ENCODE results near the gene SPI1.

SPI1 gene

DNA sequence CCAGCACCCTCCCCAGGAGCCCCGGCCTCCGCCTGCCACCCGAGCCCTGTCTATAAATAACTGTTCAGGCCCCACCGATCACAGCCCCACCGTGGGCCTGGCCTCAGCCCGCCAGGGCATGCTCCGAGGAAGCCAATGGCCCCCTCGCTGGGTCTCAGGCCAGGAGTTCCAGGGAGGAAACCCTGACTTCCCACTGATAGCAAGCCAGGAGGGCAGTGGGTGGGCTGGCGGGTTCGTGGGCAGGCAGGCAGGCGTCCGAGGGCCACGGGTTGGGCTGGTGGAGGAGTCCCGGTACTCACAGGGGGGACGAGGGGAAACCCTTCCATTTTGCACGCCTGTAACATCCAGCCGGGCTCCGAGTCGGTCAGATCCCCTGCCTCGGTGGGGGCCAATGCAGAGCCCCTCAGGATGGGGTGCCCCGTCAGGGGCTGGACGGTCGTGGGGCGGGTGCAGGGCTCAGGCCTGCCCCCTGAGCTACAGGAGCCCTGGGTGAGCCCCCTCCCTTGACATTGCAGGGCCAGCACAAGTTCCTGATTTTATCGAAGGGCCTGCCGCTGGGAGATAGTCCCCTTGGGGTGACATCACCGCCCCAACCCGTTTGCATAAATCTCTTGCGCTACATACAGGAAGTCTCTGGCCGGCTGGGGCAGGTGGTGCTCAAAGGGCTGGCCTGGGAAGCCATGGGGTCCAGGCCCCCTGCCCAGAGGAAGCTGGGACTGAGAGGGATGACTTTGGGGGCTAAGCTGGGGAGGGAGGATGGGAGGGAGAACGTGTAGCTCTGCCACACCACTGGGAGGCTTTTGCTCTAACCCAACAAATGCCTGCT lies at the start of gene SPI1:
Gene SPI1, minus strand, starts transcription at position 538 of the 826 bp plus-strand sequence. Its CDS starts 194 bp downstream, at position 344.
- DNase-seq: no peak

DNA sequence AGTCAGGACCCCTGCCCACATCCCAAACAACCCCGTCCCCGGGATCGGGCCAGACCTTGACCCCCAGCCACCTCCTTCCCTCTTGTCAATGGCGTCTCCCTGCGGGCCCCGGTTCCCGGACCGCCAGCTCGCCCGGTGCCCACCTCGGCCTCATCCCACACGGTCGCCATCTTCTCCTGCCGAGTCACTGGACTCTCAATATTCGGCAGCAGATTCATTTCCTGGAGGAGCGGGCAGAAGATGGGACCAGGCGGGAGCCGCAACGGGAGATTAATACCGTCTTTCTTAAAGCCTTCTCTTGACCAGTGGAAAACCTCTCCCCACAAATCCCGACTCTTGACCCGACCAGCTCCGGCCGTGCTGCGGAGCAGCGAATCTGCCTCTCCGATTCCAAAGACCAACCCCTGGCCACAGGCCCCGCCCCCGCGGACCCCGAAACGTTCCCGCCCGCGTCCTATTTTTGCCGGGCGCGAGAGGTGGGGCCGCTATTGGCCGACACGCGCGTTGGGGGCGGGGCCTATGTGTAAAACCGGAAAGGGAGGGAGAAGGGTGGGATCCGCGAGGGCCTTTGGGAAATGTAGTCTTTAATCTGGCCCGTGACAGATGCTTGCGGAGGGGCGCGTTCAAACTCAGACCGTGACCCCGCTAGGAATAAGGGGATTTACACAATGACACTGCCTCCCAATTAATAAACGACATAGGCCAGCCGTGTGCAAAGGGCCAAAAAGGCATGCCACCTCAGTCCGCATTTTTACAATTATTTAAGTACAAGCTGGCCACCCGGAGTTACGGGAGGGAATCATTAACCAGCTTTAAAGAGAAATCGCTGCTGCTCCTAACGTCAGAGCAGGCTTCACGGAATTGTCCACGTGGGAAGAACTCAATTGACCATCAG lies 48.0 kb upstream of the SPI1 start, which contains the start of gene PSMC3:
Gene PSMC3, minus strand, starts transcription at position 378 of the 895 bp plus-strand sequence. Its CDS starts 160 bp downstream, at position 218.
- DNase-seq: peak; percentile 98

DNA sequence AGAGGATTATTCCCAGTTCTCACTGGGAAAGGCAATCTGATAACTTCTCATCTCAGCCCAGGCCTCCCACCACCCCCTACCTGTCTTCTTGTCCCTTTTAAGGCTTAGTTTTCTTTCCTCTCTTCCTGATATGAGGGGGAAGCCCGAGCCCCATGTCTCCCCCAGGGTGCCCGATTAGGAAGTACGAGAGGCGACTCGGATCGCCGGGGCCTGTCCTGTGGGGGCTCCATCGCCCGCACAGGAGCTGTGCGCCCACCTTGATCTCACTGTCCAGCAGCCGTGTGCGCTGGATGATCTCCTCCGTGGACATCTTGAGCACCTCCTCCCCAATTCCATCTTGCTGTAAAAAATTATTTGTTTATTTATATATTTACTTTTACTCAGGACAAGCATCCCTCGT lies 47.3 kb upstream of the SPI1 start:
- DNase-seq: no peak

GRCh38 chr11:47418454-47419259 lies 40.3 kb upstream of the SPI1 start:
- DNase-seq: no peak

GRCh38 chr11:47417712-47418111 lies 39.4 kb upstream of the SPI1 start:
- DNase-seq: no peak

- DNase-seq: peak; percentile 92
These were observed 37.7 kb upstream of the SPI1 start for GRCh38 chr11:47415949-47416472.

GRCh38 chr11:47415091-47415854 lies 36.9 kb upstream of the SPI1 start:
- DNase-seq: peak; percentile 32

- no peak for DNase-seq
These were observed 36.3 kb upstream of the SPI1 start for GRCh38 chr11:47414685-47415070.

DNA sequence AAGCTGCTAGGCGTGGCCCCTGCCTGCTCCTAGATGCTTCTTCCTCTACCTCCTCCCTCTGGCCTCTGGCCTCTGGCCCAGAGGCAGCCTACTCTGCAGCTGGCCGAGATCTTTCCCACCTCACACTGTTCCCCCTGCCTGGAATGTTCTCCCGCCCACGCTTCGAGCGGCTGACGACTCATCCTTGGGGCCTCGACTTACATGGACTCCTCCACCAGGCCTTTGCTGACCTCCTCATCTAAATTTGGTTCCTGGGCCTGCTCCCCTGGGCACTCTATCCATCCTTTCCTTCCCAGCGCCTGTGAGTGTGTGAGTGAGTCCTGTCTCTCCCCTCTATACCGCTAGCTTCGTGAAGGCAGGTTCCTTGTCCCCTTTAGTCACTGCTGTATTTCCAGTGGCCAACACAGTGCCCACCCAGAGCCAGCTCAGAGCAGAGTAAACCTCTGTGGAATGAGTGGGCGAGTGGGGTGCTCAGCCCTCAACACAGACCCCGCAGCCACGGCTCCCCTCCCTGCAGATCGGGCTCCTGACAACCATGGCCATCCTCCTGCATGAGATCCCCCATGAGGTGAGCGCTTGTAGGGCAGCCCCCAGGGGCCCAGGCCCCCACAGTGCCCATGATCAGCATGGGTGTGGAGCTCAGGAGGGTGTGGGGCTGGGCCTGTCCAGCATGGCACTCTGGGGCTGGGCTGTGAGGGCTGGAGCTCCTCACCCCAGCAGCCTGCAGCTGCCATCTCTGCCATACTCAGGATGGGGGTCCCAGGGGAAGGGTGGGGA lies 35.7 kb upstream of the SPI1 start:
- peak; percentile 27 for DNase-seq

GRCh38 chr11:47413351-47413750 lies 35.0 kb upstream of the SPI1 start:
- DNase-seq: no peak

DNA sequence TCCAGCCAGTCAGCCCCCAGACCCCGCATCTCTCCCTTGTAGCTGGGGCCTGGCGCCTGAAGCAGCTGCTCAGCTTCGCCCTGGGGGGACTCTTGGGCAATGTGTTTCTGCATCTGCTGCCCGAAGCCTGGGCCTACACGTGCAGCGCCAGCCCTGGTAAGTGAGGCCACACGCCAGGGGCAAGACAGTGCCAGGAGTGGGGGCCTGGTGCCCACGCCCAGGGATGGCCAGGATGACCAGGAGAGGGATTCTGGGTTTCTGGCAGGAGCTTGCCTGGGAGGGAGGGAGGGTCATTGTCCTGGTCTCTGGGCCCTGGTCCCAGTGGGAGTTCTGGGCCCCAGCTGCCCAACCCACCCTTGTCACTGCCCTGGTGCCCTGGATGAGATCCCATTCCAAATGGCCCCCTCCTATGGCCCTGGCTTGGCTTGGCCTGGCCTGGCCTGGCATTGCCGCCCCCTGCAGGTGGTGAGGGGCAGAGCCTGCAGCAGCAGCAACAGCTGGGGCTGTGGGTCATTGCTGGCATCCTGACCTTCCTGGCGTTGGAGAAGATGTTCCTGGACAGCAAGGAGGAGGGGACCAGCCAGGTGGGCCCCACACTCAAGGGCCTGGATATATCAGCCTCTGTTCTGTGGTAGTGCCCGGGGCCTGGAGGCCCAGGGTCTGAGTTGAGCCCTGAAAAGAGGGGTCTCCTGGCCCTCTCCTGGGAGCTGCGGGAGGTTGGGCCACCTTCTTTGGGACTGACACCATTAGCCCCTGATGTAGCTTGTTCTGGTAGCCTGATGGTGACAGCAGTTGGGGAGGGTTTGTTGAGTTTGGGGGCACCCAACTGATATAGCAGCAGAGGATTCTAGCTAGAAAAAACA lies 33.8 kb upstream of the SPI1 start:
- no peak for DNase-seq

DNA sequence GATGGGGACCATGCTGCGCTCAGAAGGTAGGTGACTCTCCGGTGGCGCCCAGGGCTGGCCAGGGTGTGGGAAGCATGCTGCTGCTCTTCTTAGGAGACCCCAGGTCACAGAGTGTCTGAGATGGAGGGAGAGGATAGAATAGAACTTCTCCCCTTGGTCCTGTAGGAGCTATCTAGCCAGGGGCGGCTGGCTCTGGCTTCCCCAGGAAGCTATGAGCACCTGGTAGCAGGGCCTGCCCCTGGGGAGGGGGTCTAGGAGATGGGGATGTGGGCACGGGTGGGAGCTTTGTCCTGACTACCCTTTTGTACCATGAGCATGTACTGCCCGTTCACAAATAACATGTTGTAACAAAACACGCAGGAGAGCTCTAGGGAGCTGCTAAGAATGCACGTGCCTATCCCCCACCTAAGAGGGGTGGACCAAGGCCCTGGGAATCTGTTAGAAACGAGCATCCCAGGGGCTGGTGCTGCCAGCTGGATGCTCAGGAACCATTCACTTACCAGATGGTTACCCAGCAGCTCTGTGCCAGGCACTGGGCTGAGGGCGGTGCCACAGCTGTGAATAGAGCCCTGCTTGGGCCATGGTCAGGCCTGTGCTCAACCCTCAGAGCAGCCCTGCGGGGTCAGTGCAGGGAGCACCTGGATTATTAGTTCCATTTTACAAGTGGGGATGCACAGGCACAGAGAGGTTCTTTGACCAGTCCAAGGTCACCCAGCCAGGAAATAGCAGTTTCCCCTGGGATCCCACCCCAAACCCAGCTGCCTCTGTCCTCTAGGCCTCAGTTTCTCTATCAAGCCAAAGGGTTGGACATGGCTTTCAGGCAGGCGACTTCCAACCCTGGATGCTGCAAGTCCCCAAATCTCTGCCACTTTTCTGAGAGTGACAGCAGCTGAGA lies 32.3 kb upstream of the SPI1 start:
- no peak for DNase-seq

DNA sequence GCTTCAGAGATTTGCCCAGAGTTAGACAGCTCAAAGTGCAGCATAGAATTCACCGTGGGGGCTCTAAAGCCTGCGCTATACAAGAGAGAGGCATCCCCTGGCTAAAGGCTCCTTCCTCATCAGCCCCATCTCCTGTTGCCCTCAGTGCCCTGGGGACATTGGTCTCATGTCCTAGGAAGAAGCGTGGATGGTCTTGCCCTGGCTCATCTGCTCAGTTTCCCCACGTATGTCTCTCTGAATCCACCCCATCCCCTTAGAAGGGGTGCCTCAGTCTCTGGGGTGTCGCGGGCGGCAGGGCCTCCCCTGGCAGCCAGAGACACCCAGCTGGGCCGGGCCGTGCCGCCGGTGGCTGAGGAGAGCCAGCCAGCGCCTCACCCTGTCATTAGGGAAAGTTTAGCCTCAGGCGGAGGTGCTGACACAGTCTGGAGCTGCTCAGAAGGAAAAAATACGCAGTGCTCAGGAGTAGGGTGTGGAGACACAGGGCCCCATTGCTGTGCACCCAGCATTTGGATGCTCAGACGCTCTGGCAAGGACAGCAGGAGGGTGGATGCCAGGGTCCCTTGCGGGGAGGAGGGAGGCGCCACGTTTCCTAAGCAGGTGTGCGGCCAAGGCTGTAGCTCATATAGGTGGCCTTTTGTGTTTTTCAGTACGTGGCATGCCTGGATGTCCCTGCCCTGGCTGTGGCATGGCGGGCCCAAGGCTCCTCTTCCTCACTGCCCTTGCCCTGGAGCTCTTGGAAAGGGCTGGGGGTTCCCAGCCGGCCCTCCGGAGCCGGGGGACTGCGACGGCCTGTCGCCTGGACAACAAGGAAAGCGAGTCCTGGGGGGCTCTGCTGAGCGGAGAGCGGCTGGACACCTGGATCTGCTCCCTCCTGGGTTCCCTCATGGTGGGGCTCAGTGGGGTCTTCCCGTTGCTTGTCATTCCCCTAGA lies 31.4 kb upstream of the SPI1 start:
- DNase-seq: no peak

DNA sequence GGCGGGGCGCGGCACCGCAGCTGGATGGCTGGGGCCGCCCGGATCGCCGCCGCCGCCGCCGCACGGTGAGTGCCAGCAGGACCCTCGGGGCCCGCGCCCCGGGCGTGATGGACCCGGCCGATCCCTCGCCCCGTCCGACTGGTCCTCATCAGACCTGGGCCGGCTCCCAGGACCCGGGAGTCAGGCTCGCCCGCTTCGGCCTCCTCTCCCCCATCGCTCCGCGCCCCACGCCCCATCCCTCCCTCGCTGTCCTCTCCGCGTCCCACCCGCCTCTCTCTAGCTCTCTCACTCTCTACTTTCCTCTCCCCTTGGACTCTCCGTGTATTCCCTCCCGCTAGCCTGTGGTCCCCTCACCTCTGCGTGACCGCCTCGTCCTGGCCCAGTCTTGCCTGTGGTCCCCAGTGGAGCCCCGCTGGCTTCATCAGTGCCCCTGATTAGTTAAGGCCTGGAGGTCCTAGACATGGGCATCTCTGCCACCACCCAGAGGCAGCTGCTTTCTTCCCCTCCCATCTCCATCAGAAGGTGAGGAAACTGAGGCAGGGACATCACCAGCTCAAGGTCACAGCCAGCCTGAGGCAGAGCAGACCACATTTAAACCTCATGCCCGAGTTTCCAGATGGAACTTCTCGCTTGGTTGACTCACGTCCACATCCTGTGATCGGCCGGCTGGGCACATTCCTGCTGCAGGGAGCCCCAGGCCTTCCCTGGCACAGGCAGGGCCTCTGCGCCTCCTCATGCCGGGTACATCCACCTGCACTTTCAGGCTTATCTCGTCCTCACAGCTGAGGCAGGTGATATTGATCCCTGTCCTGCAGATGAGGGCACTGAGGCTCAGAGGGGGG lies 30.5 kb upstream of the SPI1 start:
- DNase-seq: no peak

GRCh38 chr11:47407746-47408590 lies 29.6 kb upstream of the SPI1 start, which contains the start of gene SLC39A13:
Gene SLC39A13 (plus strand): TSS chr11:47408590. CDS start chr11:47410095, 1,505 bp downstream.
- DNase-seq: peak; percentile 97

All from left hindlimb (tissue), 1 donor.